ENCODE results near the gene LRP1. TPM values are rescaled to one million over a fixed set of nuclear protein-coding genes. Genes with fewer than 3 reads are reported as not detected.

The LRP1 gene
- total RNA-seq, 2 donors from 2014 or later, result 53.5 to 198 TPM

DNA sequence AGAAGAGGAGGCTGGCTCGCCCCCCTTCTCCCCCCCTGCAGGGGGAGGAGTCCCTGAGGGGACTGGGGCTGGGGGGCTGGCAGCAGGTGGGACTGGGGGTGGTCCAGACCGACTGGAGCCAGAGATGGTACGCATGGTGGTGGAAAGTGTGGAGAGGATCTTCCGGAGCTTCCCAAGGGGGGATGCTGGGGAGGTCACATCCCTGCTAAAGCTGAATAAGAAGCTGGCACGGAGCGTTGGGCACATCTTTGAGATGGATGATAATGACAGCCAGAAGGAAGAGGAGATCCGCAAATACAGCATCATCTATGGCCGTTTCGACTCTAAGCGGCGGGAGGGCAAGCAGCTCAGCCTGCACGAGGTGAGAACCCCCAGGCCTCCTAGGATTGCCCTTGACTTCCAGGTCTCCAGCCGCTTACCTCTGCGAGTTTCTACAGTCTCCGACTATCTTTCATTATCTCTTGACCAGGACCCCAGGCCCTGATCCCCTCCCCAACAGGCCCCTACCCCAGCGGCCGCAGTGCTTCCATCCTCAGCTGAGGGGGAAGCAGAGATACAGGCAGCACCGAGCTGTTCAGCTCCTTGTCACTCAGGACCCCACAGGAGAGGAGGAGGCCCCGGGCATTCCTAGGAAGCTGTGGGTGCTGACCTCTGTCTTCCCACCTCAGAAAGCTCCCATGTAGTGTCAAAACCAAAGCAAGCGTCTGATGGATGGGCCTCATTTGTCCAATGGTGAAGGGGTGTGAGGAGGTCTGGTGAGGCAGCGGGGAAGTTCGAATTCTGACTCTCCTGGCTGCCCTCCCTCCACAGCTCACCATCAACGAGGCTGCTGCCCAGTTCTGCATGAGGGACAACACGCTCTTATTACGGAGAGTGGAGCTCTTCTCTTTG is 36.4 kb upstream of the LRP1 start:
- H3K9me3 ChIP-seq, result no peaks in the 10 kb centered on the region
- peaks cover 0 to 7% of the 10 kb centered on the region in 2 donors for H3K36me3 ChIP-seq
- TF ChIP-seq POLR2AphosphoS5 (IDR thresholded peaks at IDR 0.05), result no peak
- no peak for TF ChIP-seq POLR2A (IDR thresholded peaks at IDR 0.05)
- no peak for TF ChIP-seq CTCF (IDR thresholded peaks at IDR 0.05)
- peak overlapping the region; percentile 79 to 99 for H3K27ac ChIP-seq
- intact Hi-C loops (cut with DNase I), result no loop called here
- no peak overlapping the region for H3K4me3 ChIP-seq
- H3K4me1 ChIP-seq (replicated peaks), result peaks cover 34% of the 10 kb centered on the region
- H3K27me3 ChIP-seq (replicated peaks; ENCODE audit: insufficient read depth), result no peaks in the 10 kb centered on the region
- 69% methylated on average over 24 of the region's 25 CpGs for WGBS
- no peak for DNase-seq (ENCODE audit: low spot score)

DNA sequence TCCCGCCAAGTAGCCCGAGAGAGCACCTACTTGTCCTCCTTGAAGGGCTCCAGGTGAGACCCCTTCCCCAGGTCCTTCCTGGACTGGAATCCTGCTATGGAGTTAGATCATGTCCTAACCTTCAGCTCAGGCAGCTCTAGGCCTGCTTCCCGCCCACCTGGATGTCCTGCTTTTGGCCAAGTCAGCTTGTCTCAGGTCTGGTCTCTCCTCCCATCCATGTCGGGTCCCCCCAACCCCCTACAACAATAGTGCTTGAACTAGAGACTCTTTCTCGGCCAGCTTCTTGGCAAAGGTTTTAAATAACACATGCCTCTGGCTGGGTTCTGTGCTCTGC is 35.8 kb upstream of the LRP1 start:
- intact Hi-C loops (cut with DNase I), result no loop called here
- H3K27me3 ChIP-seq (replicated peaks; ENCODE audit: insufficient read depth), result no peaks in the 10 kb centered on the region
- 51% methylated on average over 5 of the region's 5 CpGs for WGBS
- no peak for DNase-seq (ENCODE audit: low spot score)
- no peaks in the 10 kb centered on the region for H3K9me3 ChIP-seq
- peaks cover 0 to 10% of the 10 kb centered on the region in 2 donors for H3K36me3 ChIP-seq
- peaks cover 34% of the 10 kb centered on the region for H3K4me1 ChIP-seq (replicated peaks)
- peak overlapping the region; percentile 79 to 99 for H3K27ac ChIP-seq
- TF ChIP-seq CTCF (IDR thresholded peaks at IDR 0.05) (no peak), POLR2A (IDR thresholded peaks at IDR 0.05) (no peak), POLR2AphosphoS5 (IDR thresholded peaks at IDR 0.05) (no peak)
- H3K4me3 ChIP-seq, result no peak overlapping the region

DNA sequence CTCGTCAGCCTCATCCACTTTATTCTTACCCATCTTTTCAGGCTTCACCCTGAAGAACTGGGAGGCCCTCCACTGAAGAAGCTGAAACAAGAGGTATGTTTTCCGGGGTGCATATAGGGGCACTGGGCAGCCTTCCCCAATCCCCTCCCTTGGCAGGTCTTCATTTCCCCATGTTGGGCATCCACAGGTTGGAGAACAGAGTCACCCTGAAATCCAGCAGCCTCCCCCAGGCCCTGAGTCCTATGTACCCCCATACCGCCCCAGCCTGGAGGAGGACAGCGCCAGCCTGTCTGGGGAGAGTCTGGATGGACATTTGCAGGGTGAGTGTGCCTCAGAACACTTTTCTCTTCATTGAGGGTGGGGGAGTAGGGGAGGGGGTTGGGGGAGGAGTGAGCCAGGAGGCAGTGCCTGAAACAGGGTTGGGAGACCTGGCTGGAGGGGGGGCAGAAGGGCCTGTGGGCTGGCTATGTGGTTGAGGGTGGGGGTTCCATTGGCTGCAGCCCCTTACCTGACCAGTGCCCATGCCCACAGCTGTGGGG is 35.3 kb upstream of the LRP1 start:
- Histone ChIP-seq H3K4me3 (no peak overlapping the region), H3K27me3 (replicated peaks; ENCODE audit: insufficient read depth) (no peaks in the 10 kb centered on the region), H3K27ac (peak overlapping the region; percentile 79 to 99), H3K36me3 (peaks cover 0 to 10% of the 10 kb centered on the region in 2 donors), H3K9me3 (no peaks in the 10 kb centered on the region), H3K4me1 (replicated peaks) (peaks cover 34% of the 10 kb centered on the region)
- WGBS, result 58% methylated on average over 4 of the region's 4 CpGs
- intact Hi-C loops (cut with DNase I), result no loop called here
- TF ChIP-seq POLR2A (IDR thresholded peaks at IDR 0.05) (no peak), POLR2AphosphoS5 (IDR thresholded peaks at IDR 0.05) (no peak), CTCF (IDR thresholded peaks at IDR 0.05) (no peak)
- no peak for DNase-seq (ENCODE audit: low spot score)

DNA sequence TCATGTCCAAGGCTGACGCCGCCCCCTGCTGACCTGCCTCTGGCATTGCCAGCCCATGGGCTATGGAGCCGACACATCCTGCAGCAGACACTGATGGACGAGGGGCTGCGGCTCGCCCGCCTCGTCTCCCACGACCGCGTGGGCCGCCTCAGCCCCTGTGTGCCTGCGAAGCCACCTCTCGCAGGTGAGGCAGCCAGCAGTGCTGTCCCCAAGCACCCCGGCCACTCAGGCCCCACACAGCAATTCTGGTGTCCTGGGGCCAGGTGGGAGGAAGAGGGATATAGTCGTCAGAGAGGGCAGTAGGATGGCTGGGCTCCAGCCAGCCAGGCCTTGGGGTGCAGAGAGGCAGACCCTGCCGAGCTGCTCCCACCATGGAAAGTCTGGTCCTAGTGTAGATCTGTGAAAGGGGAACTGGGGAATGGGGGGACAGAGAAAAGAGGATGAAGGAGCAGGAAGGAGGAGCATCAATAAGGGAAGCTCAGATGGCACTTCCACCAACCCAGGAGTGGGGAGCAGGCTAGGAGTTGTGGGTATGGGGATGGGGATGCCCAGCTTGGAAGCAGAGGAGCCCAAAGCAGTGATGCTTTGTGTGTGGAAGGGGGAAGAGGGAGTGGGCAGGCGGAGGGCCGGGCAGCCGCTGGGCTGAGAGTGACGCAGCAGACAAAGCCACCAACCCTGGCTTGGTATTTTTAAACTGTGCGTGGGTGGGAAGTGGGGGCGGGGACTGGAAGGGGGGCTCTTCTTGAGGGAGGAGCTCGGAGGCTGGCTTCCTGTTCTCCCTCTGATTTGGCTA is 34.7 kb upstream of the LRP1 start:
- intact Hi-C loops (cut with DNase I), result loop anchor here (2.0 kb wide), 1 partner anchor 17 kb away; the partner anchor contains the start of gene STAT6
- Histone ChIP-seq H3K36me3 (peaks cover 0 to 10% of the 10 kb centered on the region in 2 donors), H3K27me3 (replicated peaks; ENCODE audit: insufficient read depth) (no peaks in the 10 kb centered on the region), H3K4me1 (replicated peaks) (peaks cover 34% of the 10 kb centered on the region), H3K4me3 (no peak overlapping the region), H3K27ac (peak overlapping the region; percentile 79 to 99), H3K9me3 (no peaks in the 10 kb centered on the region)
- peak; percentile 67 for DNase-seq (ENCODE audit: low spot score)
- TF ChIP-seq POLR2A (IDR thresholded peaks at IDR 0.05) (peak; percentile 52), CTCF (IDR thresholded peaks at IDR 0.05) (peak in 2 of 4 experiments; percentile 43 to 57), POLR2AphosphoS5 (IDR thresholded peaks at IDR 0.05) (peak; percentile 37)
- 29% methylated on average over 15 of the region's 24 CpGs for WGBS

Measured in prostate gland (tissue), 2 donors.